SK-N-MC (cell line): Measurements from ENCODE around the gene RNF123.

Source experiments
- EZH2 ChIP-seq: fragments of 200-600 bp; sonication (generic); IDR thresholded peaks from one replicate; pipeline ENCODE4 v1.6.1; 2017; ENCODE audit warnings: antibody characterized with exemption
- POLR2AphosphoS5 ChIP-seq: IDR thresholded peaks from 2 replicates; pipeline ENCODE4 v1.6.1; 2012; ENCODE audit warnings: mild to moderate bottlenecking, low read depth, low read length, borderline replicate concordance

GRCh38 chr3:49655731-49656285 lies 33.5 kb upstream of the RNF123 start:
- no peak for TF ChIP-seq POLR2AphosphoS5
- TF ChIP-seq EZH2: no peak
